ENCODE results near the gene SRGAP2. TPM values are rescaled to one million over a fixed set of nuclear protein-coding genes. Genes with fewer than 3 reads are reported as not detected.
A peak's percentile ranks its signal among the peaks of the same experiment; 100 is the strongest.
"Not testable (repeated sequence)": the region's sequence is repeated elsewhere in the genome, so short reads cannot be mapped to it uniquely, and the experiment has no call there.

The SRGAP2 gene
- total and polyA plus RNA-seq, 4 donors: 14.9 to 99.2 (median 55.0) TPM

DNA sequence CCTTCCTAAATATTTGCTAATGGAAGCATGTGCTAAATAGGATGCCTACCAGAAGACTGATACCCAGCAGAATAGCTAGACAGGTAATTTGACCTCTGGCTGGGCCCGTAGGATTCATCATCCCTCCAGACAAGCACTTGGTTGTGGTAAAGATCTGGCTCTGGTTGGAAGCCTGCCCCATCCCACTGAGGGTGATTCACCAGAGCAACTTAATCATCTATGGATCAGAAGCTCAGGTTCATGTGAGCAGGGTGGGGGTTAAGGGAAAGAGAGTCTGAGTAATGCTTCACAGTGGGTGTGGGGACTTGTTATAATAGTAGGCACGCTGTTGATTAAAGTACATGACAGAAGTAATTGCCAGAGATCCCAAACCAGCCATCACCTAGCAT is 27.2 kb upstream of the SRGAP2 start:
- DNase-seq; ATAC-seq (ENCODE audit: insufficient read depth, low FRiP score): not testable (repeated sequence)
- whole genome bisulfite sequencing, 2 donors: 69 to 89% methylated on average over 1 of the region's 2 CpGs

DNA sequence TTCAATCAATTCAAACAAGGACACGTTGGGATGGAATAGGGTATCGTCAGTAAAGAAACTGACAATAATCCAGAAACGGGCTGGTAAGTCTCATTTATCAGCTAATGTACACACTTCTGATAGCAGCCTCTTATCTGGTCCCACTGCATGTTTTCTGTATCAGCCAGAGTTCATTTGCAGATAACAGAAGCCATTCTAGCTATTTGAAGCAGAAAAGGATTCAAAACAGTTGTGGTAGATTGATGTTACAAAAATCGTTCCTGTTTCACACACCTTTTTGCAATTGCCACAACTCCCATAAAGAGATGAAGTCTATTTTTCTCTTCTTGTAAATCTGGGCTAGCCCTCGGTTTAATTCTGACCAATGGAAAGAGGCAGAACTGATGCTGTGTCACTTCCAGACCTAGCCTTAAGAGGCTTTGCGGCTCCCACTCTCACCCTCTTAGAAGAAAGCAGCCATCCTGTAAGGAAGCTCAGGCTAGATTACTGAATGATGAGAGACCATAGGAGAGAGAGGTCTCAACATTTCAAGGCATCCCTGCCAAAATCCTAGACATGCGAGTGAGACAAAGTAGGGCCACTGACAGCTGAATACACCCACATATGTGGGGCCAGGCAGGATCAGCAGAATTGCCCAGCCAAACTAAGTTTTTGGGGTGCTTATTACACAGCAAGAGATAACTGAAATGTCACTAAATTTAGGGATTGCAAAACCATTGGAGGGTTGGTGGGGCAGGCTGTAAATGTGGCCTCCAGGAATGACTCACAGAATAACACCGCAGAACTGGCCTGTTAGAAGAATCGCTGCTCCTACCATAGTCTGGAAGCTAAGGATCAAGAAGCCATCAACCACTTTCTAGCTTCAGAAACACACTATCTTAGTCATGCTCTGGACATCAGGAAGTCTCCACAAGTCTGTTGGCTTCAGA is 25.0 kb upstream of the SRGAP2 start:
- H3K9me3 ChIP-seq (ENCODE audit: control insufficient read depth in 4 of 4, insufficient read depth in 3 of 4, low read length in 3 of 4); H3K4me1 ChIP-seq (ENCODE audit: control insufficient read depth in 5 of 5, insufficient read depth in 5 of 5, low read length in 5 of 5); H3K4me3 ChIP-seq; H3K27ac ChIP-seq (ENCODE audit: low read depth in 1 of 2, low read length in 1 of 2); H3K27me3 ChIP-seq (ENCODE audit: control insufficient read depth in 3 of 3, insufficient read depth in 3 of 3, low read length in 2 of 3); ATAC-seq (ENCODE audit: insufficient read depth, low FRiP score); H3K36me3 ChIP-seq (ENCODE audit: control insufficient read depth in 4 of 4, insufficient read depth in 4 of 4, low read length in 4 of 4); DNase-seq; H3K9ac ChIP-seq (ENCODE audit: insufficient read depth in 1 of 2, low read length in 2 of 2): not testable (repeated sequence)
- 69 to 79% methylated on average over 9 of the region's 9 CpGs for WGBS, 2 donors

More for the DNA sequence above, 27.2 kb upstream of the SRGAP2 start:
- H3K27ac ChIP-seq (ENCODE audit: low read depth in 1 of 2, low read length in 1 of 2); H3K36me3 ChIP-seq (ENCODE audit: control insufficient read depth in 4 of 4, insufficient read depth in 4 of 4, low read length in 4 of 4); H3K9ac ChIP-seq (ENCODE audit: insufficient read depth in 1 of 2, low read length in 2 of 2); H3K9me3 ChIP-seq (ENCODE audit: control insufficient read depth in 4 of 4, insufficient read depth in 3 of 4, low read length in 3 of 4); H3K4me3 ChIP-seq; H3K4me1 ChIP-seq (ENCODE audit: control insufficient read depth in 5 of 5, insufficient read depth in 5 of 5, low read length in 5 of 5); H3K27me3 ChIP-seq (ENCODE audit: control insufficient read depth in 3 of 3, insufficient read depth in 3 of 3, low read length in 2 of 3): not testable (repeated sequence)

DNA sequence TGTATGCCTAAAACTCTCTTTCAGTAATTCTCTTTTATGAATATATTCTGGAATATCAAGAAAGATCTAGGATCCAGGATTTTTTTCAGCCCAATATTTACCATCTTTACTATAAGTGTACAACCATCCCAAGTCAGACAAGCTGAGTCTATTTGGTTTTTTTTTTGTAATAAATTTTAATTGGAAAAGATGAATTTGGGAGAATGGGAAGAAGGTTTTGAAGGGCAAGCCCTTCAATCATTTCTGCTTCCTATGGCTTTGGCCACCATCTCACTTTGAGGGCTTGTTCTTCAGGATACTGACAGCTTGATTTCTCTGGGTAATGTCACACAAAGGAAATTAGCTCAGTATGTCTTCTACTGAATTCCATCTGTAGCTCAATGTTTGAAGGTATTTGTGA is 23.7 kb upstream of the SRGAP2 start:
- H3K36me3 ChIP-seq (ENCODE audit: control insufficient read depth in 4 of 4, insufficient read depth in 4 of 4, low read length in 4 of 4); H3K4me3 ChIP-seq; DNase-seq; H3K9ac ChIP-seq (ENCODE audit: insufficient read depth in 1 of 2, low read length in 2 of 2); H3K27ac ChIP-seq (ENCODE audit: low read depth in 1 of 2, low read length in 1 of 2); H3K9me3 ChIP-seq (ENCODE audit: control insufficient read depth in 4 of 4, insufficient read depth in 3 of 4, low read length in 3 of 4); H3K27me3 ChIP-seq (ENCODE audit: control insufficient read depth in 3 of 3, insufficient read depth in 3 of 3, low read length in 2 of 3); H3K4me1 ChIP-seq (ENCODE audit: control insufficient read depth in 5 of 5, insufficient read depth in 5 of 5, low read length in 5 of 5); ATAC-seq (ENCODE audit: insufficient read depth, low FRiP score): not testable (repeated sequence)

DNA sequence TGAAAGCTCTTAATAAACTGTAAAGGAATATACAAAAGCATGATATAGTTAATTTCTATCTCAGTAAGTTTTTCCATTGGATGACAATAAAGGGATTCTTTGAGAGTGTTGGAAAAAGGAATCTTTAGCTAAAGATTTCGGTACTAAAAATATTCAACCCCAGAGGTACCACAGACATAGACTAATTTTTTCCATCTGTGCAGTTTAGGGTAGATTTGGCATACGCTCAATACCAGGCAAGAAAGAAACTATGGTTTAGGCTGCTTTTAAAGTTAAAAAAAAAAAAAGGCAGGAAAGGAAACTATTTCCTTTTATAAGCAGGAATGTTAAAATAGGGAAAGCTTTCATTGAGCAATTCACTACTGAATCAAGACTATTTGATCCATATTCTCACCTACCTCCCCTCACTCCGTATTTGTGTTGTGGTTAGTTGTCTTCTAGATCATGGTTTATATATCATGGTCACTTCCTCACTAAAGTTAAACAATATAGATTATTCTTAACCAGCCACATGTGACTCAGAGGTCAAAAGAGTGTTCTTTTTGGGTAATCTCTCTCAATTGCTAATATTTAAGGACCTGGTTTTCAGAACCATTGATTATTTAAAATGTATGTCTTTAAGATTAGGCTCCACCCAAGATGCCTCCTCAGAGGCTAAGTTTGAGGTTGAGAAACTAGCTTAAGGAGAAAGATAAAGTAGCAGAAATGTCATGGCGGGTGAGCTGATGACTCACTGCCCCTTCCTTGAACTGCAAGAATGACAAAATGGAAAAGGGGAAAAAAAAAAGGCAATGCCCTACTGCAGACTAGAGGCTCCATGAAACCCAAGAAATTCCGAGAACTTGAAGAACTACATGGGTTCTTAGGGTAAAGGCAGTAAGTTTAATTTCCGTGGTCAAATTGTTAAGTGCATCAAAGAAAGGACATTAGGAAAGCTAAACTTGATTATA is 20.7 kb upstream of the SRGAP2 start:
- H3K9me3 ChIP-seq (ENCODE audit: control insufficient read depth in 4 of 4, insufficient read depth in 3 of 4, low read length in 3 of 4); H3K4me1 ChIP-seq (ENCODE audit: control insufficient read depth in 5 of 5, insufficient read depth in 5 of 5, low read length in 5 of 5); H3K27ac ChIP-seq (ENCODE audit: low read depth in 1 of 2, low read length in 1 of 2); H3K36me3 ChIP-seq (ENCODE audit: control insufficient read depth in 4 of 4, insufficient read depth in 4 of 4, low read length in 4 of 4); DNase-seq; H3K9ac ChIP-seq (ENCODE audit: insufficient read depth in 1 of 2, low read length in 2 of 2); H3K4me3 ChIP-seq; H3K27me3 ChIP-seq (ENCODE audit: control insufficient read depth in 3 of 3, insufficient read depth in 3 of 3, low read length in 2 of 3): not testable (repeated sequence)
- peak; percentile 71 for ATAC-seq (ENCODE audit: insufficient read depth, low FRiP score)
- 53 to 97% methylated on average over 3 to 5 of the region's 6 CpGs for WGBS, 2 donors

DNA sequence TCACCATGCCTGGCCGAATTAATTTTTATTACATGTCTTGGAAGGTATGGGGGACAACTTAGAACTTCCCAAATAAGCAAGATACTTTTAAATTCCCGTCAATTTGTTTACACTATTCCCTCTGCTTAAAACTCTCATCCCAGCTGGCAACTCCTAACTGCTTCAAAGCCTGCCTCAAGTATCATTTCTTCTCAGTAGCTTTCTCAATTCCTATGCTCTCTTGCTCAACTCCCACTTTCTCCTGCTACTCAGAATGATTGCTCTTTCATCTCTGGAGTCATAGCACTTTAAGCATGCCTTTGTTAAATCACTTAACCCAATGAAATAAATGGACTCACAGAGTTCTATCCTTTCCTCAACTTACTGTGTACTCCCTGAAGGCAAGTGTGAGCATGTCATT is 19.6 kb upstream of the SRGAP2 start:
- not testable (repeated sequence) for H3K4me1 ChIP-seq (ENCODE audit: control insufficient read depth in 5 of 5, insufficient read depth in 5 of 5, low read length in 5 of 5); H3K9ac ChIP-seq (ENCODE audit: insufficient read depth in 1 of 2, low read length in 2 of 2); ATAC-seq (ENCODE audit: insufficient read depth, low FRiP score); DNase-seq; H3K27ac ChIP-seq (ENCODE audit: low read depth in 1 of 2, low read length in 1 of 2); H3K9me3 ChIP-seq (ENCODE audit: control insufficient read depth in 4 of 4, insufficient read depth in 3 of 4, low read length in 3 of 4); H3K27me3 ChIP-seq (ENCODE audit: control insufficient read depth in 3 of 3, insufficient read depth in 3 of 3, low read length in 2 of 3); H3K4me3 ChIP-seq; H3K36me3 ChIP-seq (ENCODE audit: control insufficient read depth in 4 of 4, insufficient read depth in 4 of 4, low read length in 4 of 4)
- 67 to 75% methylated on average over 1 of the region's 2 CpGs for WGBS, 2 donors

DNA sequence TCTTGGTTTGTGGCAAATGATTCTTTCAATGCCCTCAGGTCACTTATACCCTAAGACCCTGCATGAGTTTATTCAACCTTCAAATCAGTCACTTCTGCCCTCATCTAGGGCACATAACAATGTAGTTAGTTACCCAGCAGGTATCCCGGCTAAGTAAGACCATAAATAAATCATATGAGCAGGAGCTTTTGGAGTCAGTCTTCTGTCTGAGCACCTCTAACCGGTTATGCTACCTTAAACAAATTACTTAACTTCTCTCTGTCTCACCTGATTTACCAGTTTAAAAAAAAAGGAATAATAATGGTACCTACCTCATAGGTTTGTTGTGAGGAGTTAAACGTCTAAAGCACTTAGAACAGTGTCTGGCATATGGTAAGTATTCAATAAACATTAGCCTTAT is 17.6 kb upstream of the SRGAP2 start:
- not testable (repeated sequence) for H3K36me3 ChIP-seq (ENCODE audit: control insufficient read depth in 4 of 4, insufficient read depth in 4 of 4, low read length in 4 of 4); H3K9ac ChIP-seq (ENCODE audit: insufficient read depth in 1 of 2, low read length in 2 of 2); H3K4me1 ChIP-seq (ENCODE audit: control insufficient read depth in 5 of 5, insufficient read depth in 5 of 5, low read length in 5 of 5); H3K27me3 ChIP-seq (ENCODE audit: control insufficient read depth in 3 of 3, insufficient read depth in 3 of 3, low read length in 2 of 3); ATAC-seq (ENCODE audit: insufficient read depth, low FRiP score); H3K27ac ChIP-seq (ENCODE audit: low read depth in 1 of 2, low read length in 1 of 2); DNase-seq; H3K4me3 ChIP-seq; H3K9me3 ChIP-seq (ENCODE audit: control insufficient read depth in 4 of 4, insufficient read depth in 3 of 4, low read length in 3 of 4)
- WGBS, 2 donors: no CpG with 5 or more reads among the region's 3 CpGs

DNA sequence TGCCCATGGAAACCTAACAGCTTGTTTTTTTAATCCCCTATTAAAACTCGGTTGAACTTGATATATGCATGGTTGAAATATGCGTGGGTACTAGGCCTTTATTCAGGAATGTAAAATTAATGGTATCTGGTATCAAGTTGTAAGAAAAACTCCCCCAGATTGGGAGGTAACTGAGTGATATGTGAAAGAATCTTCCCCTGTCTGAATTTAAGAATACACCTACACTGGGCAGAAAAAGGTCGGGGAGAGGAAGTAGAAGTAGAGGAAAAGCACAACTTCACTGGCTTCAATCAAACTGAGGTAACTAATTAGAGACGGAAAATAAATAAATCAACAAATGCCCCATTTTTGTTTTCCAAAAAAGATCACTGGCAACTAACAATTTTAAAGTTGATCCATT is 16.5 kb upstream of the SRGAP2 start:
- not testable (repeated sequence) for H3K27ac ChIP-seq (ENCODE audit: low read depth in 1 of 2, low read length in 1 of 2); H3K27me3 ChIP-seq (ENCODE audit: control insufficient read depth in 3 of 3, insufficient read depth in 3 of 3, low read length in 2 of 3); H3K4me3 ChIP-seq; H3K9ac ChIP-seq (ENCODE audit: insufficient read depth in 1 of 2, low read length in 2 of 2); H3K36me3 ChIP-seq (ENCODE audit: control insufficient read depth in 4 of 4, insufficient read depth in 4 of 4, low read length in 4 of 4); DNase-seq; ATAC-seq (ENCODE audit: insufficient read depth, low FRiP score); H3K9me3 ChIP-seq (ENCODE audit: control insufficient read depth in 4 of 4, insufficient read depth in 3 of 4, low read length in 3 of 4); H3K4me1 ChIP-seq (ENCODE audit: control insufficient read depth in 5 of 5, insufficient read depth in 5 of 5, low read length in 5 of 5)
- WGBS, 2 donors: 88 to 89% methylated on average over 2 of the region's 4 CpGs

DNA sequence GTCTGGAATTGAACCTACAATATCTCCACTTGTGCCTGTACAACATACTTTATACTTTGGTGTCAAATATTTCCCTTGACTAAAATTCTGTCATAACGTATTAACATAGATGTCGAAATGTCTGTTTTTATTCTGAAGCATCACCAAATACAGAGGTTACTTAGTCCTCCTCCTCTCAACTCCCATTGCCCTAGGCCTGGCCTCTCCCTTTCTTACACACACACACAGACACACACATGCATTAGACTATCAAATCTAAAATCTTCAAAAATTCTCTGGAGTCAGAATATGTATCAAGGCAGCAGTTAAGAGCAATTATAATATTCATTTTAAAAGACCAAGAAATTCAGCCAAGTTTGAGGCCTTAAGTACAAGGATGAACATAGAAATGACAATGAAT is 8.2 kb upstream of the SRGAP2 start:
- no CpG with 5 or more reads among the region's 2 CpGs for WGBS, 2 donors
- H3K9ac ChIP-seq (ENCODE audit: insufficient read depth in 1 of 2, low read length in 2 of 2); H3K4me3 ChIP-seq; H3K27ac ChIP-seq (ENCODE audit: low read depth in 1 of 2, low read length in 1 of 2); H3K36me3 ChIP-seq (ENCODE audit: control insufficient read depth in 4 of 4, insufficient read depth in 4 of 4, low read length in 4 of 4); ATAC-seq (ENCODE audit: insufficient read depth, low FRiP score); H3K9me3 ChIP-seq (ENCODE audit: control insufficient read depth in 4 of 4, insufficient read depth in 3 of 4, low read length in 3 of 4); H3K4me1 ChIP-seq (ENCODE audit: control insufficient read depth in 5 of 5, insufficient read depth in 5 of 5, low read length in 5 of 5); H3K27me3 ChIP-seq (ENCODE audit: control insufficient read depth in 3 of 3, insufficient read depth in 3 of 3, low read length in 2 of 3); DNase-seq: not testable (repeated sequence)

Measured in lung (tissue), 10 donors.